A673 (cell line): ENCODE measurements around the gene PPP2R5C. TPM values are rescaled to one million over a fixed set of nuclear protein-coding genes. Genes with fewer than 3 reads are reported as not detected.

Source experiments
- BruUV-seq: library from RNA; stranded (reverse); fragments of 400-500 nt; replicated peaks from 2 replicates; lab custom pipeline; 2021; lab: Mats Ljungman, UMichigan
- CTCF ChIA-PET: fragments of 300-600 bp; sonication (Branson Sonifier 250); formaldehyde crosslinking; loops from one replicate; lab custom pipeline; 2022; ENCODE audit warnings: antibody characterized with exemption; lab: Charles Lee
- POLR2A ChIA-PET: fragments of 300-600 bp; sonication (Branson Sonifier 250); formaldehyde crosslinking; loops from one replicate; lab custom pipeline; 2022; ENCODE audit warnings: antibody characterized with exemption; ENCODE audit not compliant: low non-redundant PET; lab: Charles Lee
- DNase-seq: peaks from one replicate; pipeline ENCODE4 v3.0.0-alpha.2; 2015; ENCODE audit warnings: low spot score
- H3K27ac ChIP-seq: fragments of 200-600 bp; sonication (generic); 2 replicates; pipeline ENCODE4 v1.5.1; 2016; ENCODE audit warnings: mixed run types, low read depth, mild to moderate bottlenecking, mixed read lengths, antibody characterized with exemption, low read length; ENCODE audit not compliant: poor library complexity, severe bottlenecking
- H3K27me3 ChIP-seq: fragments of 200-600 bp; sonication (generic); replicated peaks from 2 replicates; pipeline ENCODE4 v1.6.1; 2017; ENCODE audit warnings: mixed run types, low read depth, mild to moderate bottlenecking, mixed read lengths, antibody characterized with exemption, low read length; ENCODE audit not compliant: insufficient read depth, poor library complexity
- H3K36me3 ChIP-seq: fragments of 200-600 bp; sonication (generic); 2 replicates; pipeline ENCODE4 v1.6.1; 2016; ENCODE audit warnings: mixed run types, mild to moderate bottlenecking, mixed read lengths, antibody characterized with exemption, low read length; ENCODE audit not compliant: insufficient read depth, poor library complexity, severe bottlenecking
- H3K4me1 ChIP-seq: fragments of 200-600 bp; sonication (generic); 2 replicates; pipeline ENCODE4 v1.6.1; 2017; ENCODE audit warnings: mixed run types, mild to moderate bottlenecking, mixed read lengths, antibody characterized with exemption, low read length; ENCODE audit not compliant: insufficient read depth, poor library complexity, severe bottlenecking
- H3K4me3 ChIP-seq: fragments of 200-600 bp; sonication (generic); 2 replicates; pipeline ENCODE4 v1.5.1; 2016; ENCODE audit warnings: low read depth, mixed run types, mild to moderate bottlenecking, mixed read lengths, low read length; ENCODE audit not compliant: poor library complexity, severe bottlenecking
- H3K9me3 ChIP-seq: fragments of 200-600 bp; sonication (generic); 2 replicates; pipeline ENCODE4 v1.6.1; 2016; ENCODE audit warnings: mixed run types, low read depth, mild to moderate bottlenecking, mixed read lengths, antibody characterized with exemption, low read length; ENCODE audit not compliant: poor library complexity, severe bottlenecking
- CTCF ChIP-seq: fragments of 300-800, 200-600 bp; sonication (generic); conservative IDR thresholded peaks from 2 replicates; pipeline ENCODE4 v1.5.1; 2017; ENCODE audit warnings: low read depth, mild to moderate bottlenecking, antibody characterized with exemption, low read length, moderate library complexity, mixed read lengths
- EZH2 ChIP-seq: fragments of 200-600 bp; sonication (generic); IDR thresholded peaks from 2 replicates; pipeline ENCODE4 v1.6.1; 2017; ENCODE audit warnings: borderline replicate concordance, low read depth, mild to moderate bottlenecking, mixed read lengths, antibody characterized with exemption, low read length; ENCODE audit not compliant: poor library complexity, severe bottlenecking
- intact Hi-C: fragments of 100-400 bp; cut with micrococcal nuclease; formaldehyde crosslinking; loops from one replicate; pipeline ENCODE4 v1.10.0; 2022; ENCODE audit not compliant: unreplicated experiment
- total RNA-seq: library from RNA; stranded (reverse); gene quantifications from 2 replicates; pipeline ENCODE4 v1.2.3, GENCODE V29; 2021

The PPP2R5C gene
- total RNA-seq, 1 experiment from 2014 or later = 113 TPM

GRCh38 chr14:101784631-101785030 lies 23.1 kb downstream of the PPP2R5C start:
- H3K4me3 ChIP-seq = no peak overlapping the region
- no peak for TF ChIP-seq EZH2
- TF ChIP-seq CTCF = no peak
- peaks cover 3% of the 10 kb centered on the region for H3K27me3 ChIP-seq
- H3K36me3 ChIP-seq = no peaks in the 10 kb centered on the region
- no peaks in the 10 kb centered on the region for H3K9me3 ChIP-seq
- ChIA-PET POLR2A (no interaction called here), CTCF (no interaction called here)
- no peak overlapping the region for H3K27ac ChIP-seq
- BruUV-seq = no TSS peak
- intact Hi-C loops = no loop called here
- DNase-seq = no peak
- H3K4me1 ChIP-seq = peaks cover 6% of the 10 kb centered on the region

DNA sequence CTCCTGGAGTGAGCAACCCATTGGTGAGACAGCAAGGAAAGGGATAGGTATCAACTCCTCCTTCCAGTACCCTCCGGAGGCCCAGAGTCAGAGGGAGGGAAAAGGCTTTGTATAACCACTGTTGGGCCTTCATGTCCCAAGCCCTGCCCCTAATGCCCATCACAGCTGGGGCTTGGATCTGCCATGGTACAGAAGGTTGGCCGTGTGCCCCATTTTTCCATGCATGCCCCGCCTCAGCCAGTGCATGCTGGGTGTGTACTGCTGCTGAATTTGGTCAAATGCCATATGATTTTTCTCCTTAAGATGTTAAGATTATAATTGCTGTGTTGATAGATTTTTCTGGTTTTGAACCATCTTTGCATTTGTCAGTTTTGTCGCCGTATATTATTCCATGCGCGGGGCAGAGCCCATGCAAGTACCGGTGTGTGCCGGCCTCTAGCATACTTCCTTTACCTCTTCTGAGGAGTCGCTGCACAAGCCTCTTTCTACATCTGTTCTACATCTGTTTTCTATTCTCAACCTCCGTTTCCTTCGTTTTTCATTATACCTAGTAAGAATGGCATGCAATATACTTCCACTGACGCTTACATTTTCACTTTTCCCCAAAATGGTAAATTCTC lies 26.6 kb downstream of the PPP2R5C start:
- POLR2A ChIA-PET = interaction anchor here (0.6 kb wide), 1 partner anchor 21 kb away, joined by 4 read pairs; no protein-coding TSS in a partner anchor
- intact Hi-C loops = no loop called here

GRCh38 chr14:101789222-101789621 lies 27.7 kb downstream of the PPP2R5C start:
- intact Hi-C loops = no loop called here
- BruUV-seq = no TSS peak
- Histone ChIP-seq H3K4me1 (peaks cover 6% of the 10 kb centered on the region), H3K27me3 (no peaks in the 10 kb centered on the region), H3K36me3 (no peaks in the 10 kb centered on the region), H3K27ac (no peak overlapping the region), H3K4me3 (no peak overlapping the region), H3K9me3 (no peaks in the 10 kb centered on the region)
- ChIA-PET CTCF (no interaction called here), POLR2A (no interaction called here)
- DNase-seq = peak; percentile 42
- TF ChIP-seq EZH2 (no peak), CTCF (no peak)

More for the DNA sequence above, 26.6 kb downstream of the PPP2R5C start:
- Histone ChIP-seq H3K9me3 (no peaks in the 10 kb centered on the region), H3K4me1 (peaks cover 6% of the 10 kb centered on the region), H3K36me3 (no peaks in the 10 kb centered on the region), H3K4me3 (no peak overlapping the region), H3K27me3 (no peaks in the 10 kb centered on the region), H3K27ac (no peak overlapping the region)
- BruUV-seq = no TSS peak
- no peak for TF ChIP-seq EZH2
- TF ChIP-seq CTCF = no peak
- no peak for DNase-seq
- CTCF ChIA-PET = no interaction called here
